OCI-LY7 (cell line): Measurements from ENCODE around the gene GNG13.

Experiments used
- EZH2phosphoT487 ChIP-seq: fragments of 200-600 bp; sonication (generic); IDR thresholded peaks from 2 replicates; pipeline ENCODE4 v1.6.1; 2018; ENCODE audit warnings: low read depth, borderline replicate concordance, mild to moderate bottlenecking, mixed run types, antibody characterized with exemption, low read length, moderate library complexity, mixed read lengths
- TF ChIP-seq, protein P1 (sequence below): fragments of 200-600 bp; sonication (generic); conservative IDR thresholded peaks from 2 replicates; pipeline ENCODE4 v1.5.1; 2014; ENCODE audit warnings: mild to moderate bottlenecking, antibody characterized with exemption, low read length, moderate library complexity, mixed read lengths

- TF ChIP-seq, protein P1, sequence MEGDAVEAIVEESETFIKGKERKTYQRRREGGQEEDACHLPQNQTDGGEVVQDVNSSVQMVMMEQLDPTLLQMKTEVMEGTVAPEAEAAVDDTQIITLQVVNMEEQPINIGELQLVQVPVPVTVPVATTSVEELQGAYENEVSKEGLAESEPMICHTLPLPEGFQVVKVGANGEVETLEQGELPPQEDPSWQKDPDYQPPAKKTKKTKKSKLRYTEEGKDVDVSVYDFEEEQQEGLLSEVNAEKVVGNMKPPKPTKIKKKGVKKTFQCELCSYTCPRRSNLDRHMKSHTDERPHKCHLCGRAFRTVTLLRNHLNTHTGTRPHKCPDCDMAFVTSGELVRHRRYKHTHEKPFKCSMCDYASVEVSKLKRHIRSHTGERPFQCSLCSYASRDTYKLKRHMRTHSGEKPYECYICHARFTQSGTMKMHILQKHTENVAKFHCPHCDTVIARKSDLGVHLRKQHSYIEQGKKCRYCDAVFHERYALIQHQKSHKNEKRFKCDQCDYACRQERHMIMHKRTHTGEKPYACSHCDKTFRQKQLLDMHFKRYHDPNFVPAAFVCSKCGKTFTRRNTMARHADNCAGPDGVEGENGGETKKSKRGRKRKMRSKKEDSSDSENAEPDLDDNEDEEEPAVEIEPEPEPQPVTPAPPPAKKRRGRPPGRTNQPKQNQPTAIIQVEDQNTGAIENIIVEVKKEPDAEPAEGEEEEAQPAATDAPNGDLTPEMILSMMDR, result no peak
- no peak for TF ChIP-seq EZH2phosphoT487
These were observed 28.4 kb upstream of the GNG13 start for GRCh38 chr16:828891-829290.
